Gastroesophageal sphincter (tissue), 4 donors: ENCODE results near the gene THSD4. TPM values are rescaled to one million over a fixed set of nuclear protein-coding genes. Genes with fewer than 3 reads are reported as not detected.

Experiments
- ATAC-seq: fragments of 150-250 bp; one replicate; pipeline ENCODE4 v1.9.1; 2016; ENCODE audit warnings: mild to moderate bottlenecking, moderate library complexity
- H3K27ac ChIP-seq, 4 donors: fragments of 200-600 bp; sonication (generic) in 3 of 4; 1 replicate in 3 of 4; 2 replicates in 1 of 4; pipeline ENCODE4 v1.5.1; 2016 to 2019
- H3K27me3 ChIP-seq: fragments of 200-600 bp; sonication (generic); one replicate; pipeline ENCODE4 v1.5.1; 2019
- H3K36me3 ChIP-seq, 2 donors: fragments of 200-600 bp; sonication (generic); one replicate each; pipeline ENCODE4 v1.5.1; 2019; ENCODE audit warnings: control low read depth in 1 of 2
- H3K4me1 ChIP-seq, 3 donors: fragments of 200-600 bp; sonication (generic); 1 replicate in 2 of 3; 2 replicates in 1 of 3; pipeline ENCODE4 v1.5.1; 2016 to 2019; ENCODE audit warnings: control low read depth in 2 of 3
- H3K4me3 ChIP-seq, 2 donors: fragments of 200-600 bp; sonication (generic); one replicate each; pipeline ENCODE4 v1.5.1; 2019; ENCODE audit warnings: mild to moderate bottlenecking in 1 of 2, moderate library complexity in 1 of 2
- H3K9me3 ChIP-seq, 3 donors: fragments of 200-600 bp; sonication (generic); one replicate each; pipeline ENCODE4 v1.5.1; 2017 to 2019; ENCODE audit warnings: control low read depth in 2 of 3
- CTCF ChIP-seq, 4 experiments: fragments of 200-600 bp in 2 of 4; fragments of 450-650 bp in 2 of 4; sonication (generic) in 1 of 4; IDR thresholded peaks; one replicate each; pipeline ENCODE4 v1.5.1; 2017 to 2019; ENCODE audit warnings: antibody characterized with exemption in 4 of 4, mild to moderate bottlenecking in 2 of 4, moderate library complexity in 2 of 4
- EP300 ChIP-seq: sonication (generic); formaldehyde crosslinking; IDR thresholded peaks from one replicate; pipeline ENCODE4 v1.6.1; 2017; ENCODE audit warnings: antibody characterized with exemption, mild to moderate bottlenecking
- POLR2A ChIP-seq, 2 donors: fragments of 450-650 bp; IDR thresholded peaks; one replicate each; pipeline ENCODE4 v1.6.1; 2017; ENCODE audit warnings: antibody characterized with exemption in 2 of 2, mild to moderate bottlenecking in 2 of 2, moderate library complexity in 1 of 2
- POLR2AphosphoS5 ChIP-seq: sonication (generic); formaldehyde crosslinking; IDR thresholded peaks from one replicate; pipeline ENCODE4 v1.6.1; 2017; ENCODE audit warnings: antibody characterized with exemption
- WGBS, 2 donors: methylation state at CpG; one replicate each; pipeline ENCODE4 v1.1.5; 2018; ENCODE audit warnings: low coverage in 1 of 2; 5-methylcytosine and 5-hydroxymethylcytosine counted together
- total RNA-seq, 4 donors: library from RNA; depleted of rRNA; stranded (reverse); fragments of >200 nt; gene quantifications; one replicate each; pipeline ENCODE4 v1.1.0, GENCODE V29; 2016

The THSD4 gene
- total RNA-seq, 4 donors from 2014 or later = 4.6 to 28.5 (median 17.6) TPM

- no peak for ATAC-seq
Measured at GRCh38 chr15:71657141-71657540, 541.9 kb downstream of the THSD4 start.

GRCh38 chr15:71658036-71658435 is 542.8 kb downstream of the THSD4 start:
- Histone ChIP-seq H3K27ac (no peak overlapping the region), H3K4me3 (no peak overlapping the region), H3K9me3 (no peaks in the 10 kb centered on the region), H3K4me1 (no peaks in the 10 kb centered on the region), H3K27me3 (no peaks in the 10 kb centered on the region), H3K36me3 (no peaks in the 10 kb centered on the region)
- 100% methylated on average over 1 of the region's 7 CpGs for WGBS, 2 donors
- no peak for ATAC-seq
- TF ChIP-seq CTCF (IDR thresholded peaks at IDR 0.05) (no peak), POLR2AphosphoS5 (no peak), EP300 (no peak), POLR2A (IDR thresholded peaks at IDR 0.05) (no peak)

More at GRCh38 chr15:71657141-71657540, 541.9 kb downstream of the THSD4 start:
- Histone ChIP-seq H3K4me3 (no peak overlapping the region), H3K36me3 (no peaks in the 10 kb centered on the region), H3K9me3 (no peaks in the 10 kb centered on the region), H3K27ac (no peak overlapping the region), H3K27me3 (no peaks in the 10 kb centered on the region), H3K4me1 (peaks cover 0 to 2% (median 0%) of the 10 kb centered on the region in 3 donors)
- WGBS, 2 donors = 100% methylated on average over 2 of the region's 2 CpGs; no CpG with 5 or more reads in 1 of the 2 donors
- no peak for TF ChIP-seq POLR2A (IDR thresholded peaks at IDR 0.05)
- no peak for TF ChIP-seq EP300
- TF ChIP-seq CTCF (IDR thresholded peaks at IDR 0.05) = no peak
- no peak for TF ChIP-seq POLR2AphosphoS5

GRCh38 chr15:71658827-71659729 is 543.8 kb downstream of the THSD4 start:
- Histone ChIP-seq H3K36me3 (no peaks in the 10 kb centered on the region), H3K4me3 (no peak overlapping the region), H3K27me3 (no peaks in the 10 kb centered on the region), H3K4me1 (no peaks in the 10 kb centered on the region), H3K9me3 (no peaks in the 10 kb centered on the region), H3K27ac (no peak overlapping the region)
- ATAC-seq = no peak
- WGBS, 2 donors = 90 to 100% methylated on average over 2 of the region's 2 CpGs
- TF ChIP-seq CTCF (IDR thresholded peaks at IDR 0.05) = no peak
- no peak for TF ChIP-seq POLR2A (IDR thresholded peaks at IDR 0.05)
- no peak for TF ChIP-seq EP300
- TF ChIP-seq POLR2AphosphoS5 = no peak

- no peak for ATAC-seq
- Histone ChIP-seq H3K4me1 (no peaks in the 10 kb centered on the region), H3K27me3 (no peaks in the 10 kb centered on the region), H3K4me3 (no peak overlapping the region), H3K36me3 (no peaks in the 10 kb centered on the region), H3K9me3 (no peaks in the 10 kb centered on the region), H3K27ac (no peak overlapping the region)
- 82 to 86% methylated on average over 1 to 4 of the region's 4 CpGs for WGBS, 2 donors
- TF ChIP-seq POLR2A (IDR thresholded peaks at IDR 0.05) (no peak), EP300 (no peak), POLR2AphosphoS5 (no peak), CTCF (IDR thresholded peaks at IDR 0.05) (no peak)
Measured at GRCh38 chr15:71659730-71660067, 544.4 kb downstream of the THSD4 start.

- H3K27me3 ChIP-seq = no peaks in the 10 kb centered on the region
- no peak overlapping the region for H3K4me3 ChIP-seq
- no peaks in the 10 kb centered on the region for H3K9me3 ChIP-seq
- H3K27ac ChIP-seq = no peak overlapping the region
- ATAC-seq = no peak
- no peaks in the 10 kb centered on the region for H3K4me1 ChIP-seq
- H3K36me3 ChIP-seq = no peaks in the 10 kb centered on the region
- TF ChIP-seq CTCF (IDR thresholded peaks at IDR 0.05) (no peak), POLR2A (IDR thresholded peaks at IDR 0.05) (no peak), EP300 (no peak), POLR2AphosphoS5 (no peak)
- WGBS, 2 donors = 80% methylated on average over 4 of the region's 15 CpGs; no CpG with 5 or more reads in 1 of the 2 donors
Measured at GRCh38 chr15:71660501-71660900, 545.2 kb downstream of the THSD4 start.
